Esophagus muscularis mucosa (tissue), 4 donors: ENCODE measurements around the gene ZNF655.
"Not testable (repeated sequence)": the region's sequence is repeated elsewhere in the genome, so short reads cannot be mapped to it uniquely, and the experiment has no call there.

Experiments used
- CTCF ChIP-seq, 3 experiments: fragments of 200-600 bp in 2 of 3; fragments of 450-650 bp in 1 of 3; sonication (generic) in 2 of 3; IDR thresholded peaks; one replicate each; pipeline ENCODE4 v1.5.1; 2017 to 2019; ENCODE audit warnings: antibody characterized with exemption in 3 of 3, mild to moderate bottlenecking in 2 of 3, moderate library complexity in 1 of 3
- EP300 ChIP-seq: sonication (generic); formaldehyde crosslinking; IDR thresholded peaks from one replicate; pipeline ENCODE4 v1.6.1; 2017; ENCODE audit warnings: antibody characterized with exemption
- POLR2AphosphoS5 ChIP-seq, 2 donors: sonication (generic); formaldehyde crosslinking; IDR thresholded peaks; one replicate each; pipeline ENCODE4 v1.6.1; 2017; ENCODE audit warnings: antibody characterized with exemption in 2 of 2

DNA sequence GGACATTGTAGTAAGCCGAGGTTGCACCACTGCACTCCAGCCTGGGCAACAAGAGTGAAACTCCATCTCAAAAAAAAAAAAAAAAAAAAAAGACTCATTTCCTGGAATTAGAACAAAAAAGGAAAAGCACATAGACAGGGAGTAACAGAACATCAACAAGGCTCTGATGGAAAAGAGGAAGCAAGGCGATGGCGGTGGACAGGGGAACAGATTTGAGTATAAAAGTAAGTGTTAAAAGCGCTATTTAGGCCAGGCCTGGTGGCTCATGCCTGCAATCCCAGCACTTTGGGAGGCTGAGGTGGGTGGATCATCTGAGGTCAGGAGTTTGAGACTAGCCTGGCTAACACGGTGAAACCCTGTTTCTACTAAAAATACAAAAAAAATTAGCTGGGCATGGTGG is 13.1 kb upstream of the ZNF655 start:
- TF ChIP-seq CTCF (IDR thresholded peaks at IDR 0.05); POLR2AphosphoS5 (IDR thresholded peaks at IDR 0.05); EP300: not testable (repeated sequence)
